Stimulated activated CD8-positive, alpha-beta memory T cell treated with anti-CD3 and anti-CD28 coated beads, Interleukin-7, amount 100 ng/mL, for 24 hours (primary cell): ENCODE results near the gene DOK1.

Source experiments
- DNase-seq: peaks from one replicate; pipeline ENCODE4 v3.0.0-alpha.2; 2020; ENCODE audit warnings: low read depth

The DOK1 gene

GRCh38 chr2:74525717-74526648, 28.5 kb upstream of the DOK1 start, which contains the start of gene DQX1:
Gene DQX1 (minus strand): TSS chr2:74526231. CDS start chr2:74525729, 502 bp downstream.
- DNase-seq, result no peak

DNA sequence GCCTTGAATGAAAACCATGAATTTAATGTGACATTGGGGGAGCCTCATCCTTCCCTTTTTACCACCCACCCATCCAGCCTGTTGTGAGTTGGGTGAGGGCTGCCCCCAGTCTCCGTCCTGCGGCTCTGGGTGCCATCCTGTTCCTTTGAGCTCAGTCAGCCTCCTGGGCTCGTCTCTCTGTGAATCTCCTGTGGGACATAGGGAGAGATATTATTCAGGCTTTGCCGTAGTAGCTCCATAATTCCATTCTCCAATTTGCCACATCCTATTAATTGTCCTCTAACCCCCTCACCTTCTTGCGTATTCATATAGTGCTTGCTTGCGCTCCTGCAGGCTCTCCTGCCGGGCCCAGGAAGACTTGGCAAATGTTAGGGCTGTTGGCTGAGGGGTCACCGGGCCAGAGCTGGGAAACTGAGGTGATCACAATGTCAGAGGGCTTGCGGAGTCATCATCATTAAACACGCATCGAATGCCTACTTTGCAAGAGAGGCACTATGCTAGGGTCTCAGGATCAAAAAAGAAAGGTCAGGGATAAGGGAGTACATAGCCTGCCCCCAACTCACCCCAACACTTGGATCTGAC, 27.8 kb upstream of the DOK1 start:
- no peak for DNase-seq

DNA sequence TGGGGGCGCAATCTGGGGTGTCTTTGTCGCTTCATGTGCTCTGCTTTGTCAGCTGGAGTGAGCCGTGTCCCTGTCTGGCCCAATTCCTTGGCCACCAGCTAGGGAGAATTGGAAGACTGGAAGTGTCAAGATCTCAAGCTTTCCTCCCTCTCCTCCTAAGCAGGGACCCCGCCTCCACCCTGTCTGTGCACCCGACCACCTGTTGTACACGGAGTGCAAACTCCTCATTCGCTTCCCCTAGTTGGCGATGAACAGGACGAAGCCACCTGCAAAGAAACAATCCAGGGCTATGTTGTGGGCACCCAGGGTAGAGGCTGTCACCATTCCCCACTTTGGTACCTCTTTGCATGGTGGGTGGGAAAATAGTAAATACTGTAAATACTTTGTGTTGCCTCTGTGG, 26.8 kb upstream of the DOK1 start:
- DNase-seq, result no peak

DNA sequence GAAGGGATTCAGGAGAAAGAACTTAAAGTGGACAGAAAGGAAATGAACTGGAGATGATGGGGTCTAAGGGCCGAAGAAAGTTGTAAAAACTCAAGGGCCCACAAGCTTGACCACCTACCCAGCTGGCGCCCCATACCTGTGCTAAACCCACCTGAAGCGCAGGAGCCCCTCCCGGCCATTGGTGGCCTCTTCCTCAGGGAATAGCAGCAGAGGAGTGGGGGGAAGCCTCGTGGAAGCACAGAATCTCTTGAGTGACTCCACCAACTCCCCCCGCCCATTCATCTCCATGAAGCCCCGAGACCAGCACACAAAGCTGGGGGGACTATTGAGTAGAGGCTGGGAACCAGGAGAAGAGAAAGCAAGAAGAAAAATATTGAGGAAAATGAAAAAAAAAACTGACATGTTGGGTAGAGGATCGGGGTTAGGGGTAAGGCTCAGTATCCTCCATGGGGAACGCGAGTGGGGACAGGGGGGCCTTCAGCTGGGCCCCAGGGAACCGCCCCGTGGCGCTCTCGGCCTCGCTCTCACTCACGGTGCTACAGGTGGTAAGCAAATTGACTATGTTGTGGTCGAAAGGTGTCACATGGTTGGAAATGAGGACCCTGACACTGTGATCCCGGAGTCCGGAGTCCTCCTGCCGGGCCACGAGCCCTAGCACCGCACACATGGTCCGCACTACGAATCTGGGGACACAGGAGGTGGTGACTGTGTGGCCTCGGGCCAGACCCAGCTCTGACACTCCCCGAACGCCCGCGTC, 25.7 kb upstream of the DOK1 start:
- DNase-seq, result no peak

GRCh38 chr2:74529357-74530238, 24.9 kb upstream of the DOK1 start, which contains the start of the genes AUP1 and HTRA2:
Gene AUP1 (minus strand): TSS chr2:74529706. CDS start chr2:74529629, 77 bp downstream.
Gene HTRA2 (plus strand): TSS chr2:74529933. CDS start chr2:74530007, 74 bp downstream.
- peak; percentile 81 for DNase-seq

GRCh38 chr2:74530239-74531187, 24.0 kb upstream of the DOK1 start:
- DNase-seq, result no peak

DNA sequence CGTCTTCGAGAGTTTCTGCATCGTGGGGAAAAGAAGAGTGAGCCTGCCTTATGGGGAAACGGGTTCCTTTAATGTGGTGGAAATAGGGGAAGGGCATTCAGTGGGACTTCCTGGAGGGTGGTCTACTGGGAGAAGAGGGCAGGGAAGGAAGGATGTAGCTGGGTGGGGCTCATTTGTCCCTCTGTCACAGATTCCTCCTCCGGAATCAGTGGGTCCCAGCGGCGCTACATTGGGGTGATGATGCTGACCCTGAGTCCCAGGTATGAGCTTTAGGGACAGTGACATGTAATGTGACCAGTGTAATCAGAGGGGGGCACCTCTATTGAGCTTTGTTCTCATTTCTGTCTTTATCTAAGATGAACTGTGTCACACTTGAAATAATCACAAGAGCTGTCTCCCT, 22.9 kb upstream of the DOK1 start:
- DNase-seq, result no peak

DNA sequence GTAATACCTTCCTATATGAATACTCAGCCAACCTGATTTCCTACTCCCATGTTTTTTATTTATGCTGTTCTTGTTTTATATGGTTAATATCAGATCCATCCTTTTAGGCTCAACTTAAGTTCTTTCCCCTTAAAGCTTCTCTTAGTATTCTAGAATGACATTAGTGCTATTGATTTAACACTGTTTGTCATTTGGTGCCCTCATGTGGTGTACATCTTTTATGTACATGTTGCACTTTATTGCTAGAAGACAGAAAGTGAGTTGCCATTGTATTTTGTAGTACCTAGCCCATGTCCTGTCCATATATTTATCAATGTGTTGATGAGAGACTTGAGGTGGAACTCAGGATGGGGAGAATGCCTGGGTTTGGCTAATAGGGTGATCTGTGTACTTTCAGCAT, 22.3 kb upstream of the DOK1 start:
- no peak for DNase-seq

DNA sequence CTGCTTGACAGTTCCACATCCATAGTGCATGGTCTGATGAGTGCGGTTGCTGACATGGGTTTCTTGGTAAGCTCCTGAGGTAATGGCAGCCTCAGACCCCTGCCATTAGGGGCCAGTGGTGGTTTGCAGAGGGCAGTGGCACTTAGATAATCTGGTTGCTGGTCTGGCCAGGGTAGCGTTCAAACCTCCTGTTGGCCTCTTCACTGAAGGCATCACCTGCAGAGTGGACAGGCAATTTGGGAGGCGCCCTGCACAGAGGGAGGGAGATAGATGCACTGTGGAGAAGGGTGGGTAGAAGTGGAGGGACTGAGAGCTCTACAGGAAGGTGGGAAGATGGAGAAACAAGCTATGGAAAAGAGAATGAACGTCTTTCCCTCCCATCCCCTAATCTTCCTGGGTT, 21.1 kb upstream of the DOK1 start:
- DNase-seq, result no peak

DNA sequence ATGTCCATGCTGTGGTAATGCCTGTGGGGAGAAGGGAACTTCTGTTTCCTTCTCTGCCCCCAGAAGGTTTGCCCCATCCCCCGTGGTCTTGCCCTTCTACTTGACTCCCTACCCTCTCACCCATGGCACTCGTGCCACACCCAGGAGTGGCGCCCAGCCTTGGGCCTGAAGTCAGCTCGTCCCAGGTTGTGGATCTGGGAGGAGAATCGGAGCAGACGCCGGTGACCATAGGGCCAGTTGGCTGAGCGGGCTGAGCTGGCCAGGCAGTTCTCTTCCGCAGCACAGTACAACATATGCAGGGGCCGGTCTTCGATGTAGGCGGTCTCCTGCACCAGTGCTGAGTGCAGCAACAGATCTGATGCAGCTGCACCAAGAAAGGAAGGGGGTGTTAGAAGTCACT, 20.1 kb upstream of the DOK1 start:
- DNase-seq, result no peak

DNA sequence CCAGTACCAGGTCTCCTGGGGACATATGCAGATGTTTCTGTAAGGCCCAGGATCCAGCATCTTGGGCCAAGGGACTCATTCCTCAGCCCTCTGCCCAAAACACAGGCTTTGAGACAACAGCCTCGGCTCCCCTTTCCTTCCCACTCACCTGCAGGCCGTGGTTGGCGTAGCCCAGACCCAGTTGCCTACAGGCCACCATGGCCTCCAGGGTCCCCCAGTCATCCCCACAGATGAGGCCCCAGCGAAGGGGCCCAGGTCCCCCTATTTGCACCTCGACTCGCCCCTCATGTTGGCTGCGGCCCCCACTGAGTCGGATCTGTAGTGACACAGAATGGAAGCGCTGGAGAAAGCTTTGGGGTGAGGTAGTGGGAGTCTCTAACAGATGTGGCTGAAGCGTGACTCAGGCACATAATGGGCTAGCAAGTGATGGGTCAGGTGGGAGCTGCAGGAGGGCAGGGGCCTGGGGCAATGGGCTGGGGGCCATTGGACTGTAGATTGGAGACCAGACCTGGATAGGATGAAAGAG, 19.0 kb upstream of the DOK1 start:
- DNase-seq, result no peak

DNA sequence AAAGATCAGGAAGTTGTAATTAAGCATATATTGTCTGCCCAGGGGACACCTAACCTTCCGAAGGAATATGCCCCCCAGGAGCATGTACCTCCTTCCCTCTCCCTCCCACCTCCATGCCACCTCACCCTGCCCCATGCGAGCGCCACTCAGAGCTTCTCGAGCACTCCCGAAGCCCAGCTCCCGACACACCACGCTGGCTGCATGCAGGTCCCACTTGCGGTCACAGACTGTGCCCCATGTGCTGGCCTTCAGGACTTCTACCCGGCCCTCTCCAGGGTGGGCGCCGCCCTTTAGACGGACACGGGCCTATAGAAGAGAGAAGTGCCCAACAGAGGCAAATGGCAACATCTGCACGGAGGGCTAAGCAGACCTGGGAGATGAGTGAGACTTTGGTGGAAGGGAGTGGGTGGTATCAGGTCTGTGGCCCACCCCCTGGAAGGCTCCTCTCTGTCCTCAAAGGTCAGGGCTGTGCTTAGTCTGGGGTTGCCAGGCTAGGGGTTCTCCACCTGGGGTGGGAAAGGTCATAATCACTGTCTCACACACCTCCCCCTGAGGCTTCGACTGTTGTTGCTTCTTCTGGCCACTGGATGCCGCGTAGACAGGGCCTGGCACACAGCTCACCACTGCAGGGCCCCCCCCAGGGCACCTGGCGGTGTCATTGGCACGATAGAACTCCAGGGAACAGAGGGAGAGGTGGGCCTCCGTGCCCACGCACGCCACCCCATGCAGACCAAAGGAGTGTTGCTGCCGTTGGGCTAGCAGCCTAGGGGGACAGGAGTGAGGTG, 18.2 kb upstream of the DOK1 start:
- DNase-seq, result no peak

DNA sequence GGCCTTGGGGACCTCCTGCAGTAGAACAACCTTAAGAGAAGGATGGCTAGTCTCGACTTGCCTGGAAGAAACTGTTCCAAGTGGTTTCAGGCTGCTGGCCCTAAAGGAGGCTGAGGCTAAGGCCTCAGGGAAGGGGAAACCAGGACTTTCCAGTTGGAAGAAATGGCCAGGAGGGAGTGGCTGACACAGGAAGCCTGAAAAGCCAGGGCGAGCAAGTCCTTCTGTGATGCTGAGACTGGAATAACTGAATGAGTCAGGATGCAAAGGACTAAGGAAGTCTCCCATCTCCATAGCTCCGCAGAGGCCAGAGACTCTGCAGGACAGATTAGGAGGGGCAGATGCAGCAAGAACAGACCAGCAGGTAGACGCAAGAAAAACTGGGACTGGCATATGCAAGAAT, 17.4 kb upstream of the DOK1 start:
- no peak for DNase-seq

- no peak for DNase-seq
Observed at GRCh38 chr2:74538881-74539339, 15.6 kb upstream of the DOK1 start.

- no peak for DNase-seq
Observed at GRCh38 chr2:74540291-74540690, 14.2 kb upstream of the DOK1 start.

- no peak for DNase-seq
Observed at GRCh38 chr2:74542978-74543377, 11.5 kb upstream of the DOK1 start.

DNA sequence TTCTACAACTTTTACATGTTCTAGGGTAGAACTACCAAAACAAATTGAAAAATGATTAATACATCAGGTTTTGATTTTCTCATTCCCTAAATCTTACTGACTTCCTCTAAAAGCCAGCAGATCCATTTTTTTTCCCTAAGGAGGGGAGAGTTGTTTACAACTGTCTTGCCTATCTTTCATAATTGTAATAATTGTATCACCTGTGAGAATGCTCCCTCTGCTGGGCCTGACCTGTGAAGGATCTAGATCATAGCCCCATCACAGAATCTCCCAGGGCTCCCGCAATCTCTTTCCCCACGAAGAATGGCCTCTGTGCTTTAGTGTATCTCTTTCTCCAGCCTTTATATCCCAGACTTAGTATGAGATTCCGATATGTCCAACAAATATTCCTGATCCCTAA, 9.9 kb upstream of the DOK1 start:
- DNase-seq, result no peak

DNA sequence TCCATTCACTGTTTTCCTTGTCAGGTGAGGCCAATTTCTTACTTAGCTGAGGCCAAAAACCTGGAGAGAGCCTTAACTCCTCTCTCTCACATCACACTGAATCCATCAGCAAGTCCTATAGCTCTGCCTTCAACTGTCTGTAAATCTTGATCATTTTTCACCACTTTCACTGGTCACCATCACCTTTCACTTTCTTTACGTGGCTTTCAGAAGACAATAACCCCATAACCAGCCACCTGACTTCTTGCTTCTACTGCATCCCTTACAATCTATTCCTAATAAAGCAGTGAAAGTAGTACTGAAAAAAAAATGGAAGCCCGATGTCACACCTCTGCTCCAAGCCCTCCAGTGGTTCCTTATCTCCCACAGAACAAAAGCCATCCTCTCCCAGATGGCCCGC, 8.5 kb upstream of the DOK1 start:
- DNase-seq, result no peak

DNA sequence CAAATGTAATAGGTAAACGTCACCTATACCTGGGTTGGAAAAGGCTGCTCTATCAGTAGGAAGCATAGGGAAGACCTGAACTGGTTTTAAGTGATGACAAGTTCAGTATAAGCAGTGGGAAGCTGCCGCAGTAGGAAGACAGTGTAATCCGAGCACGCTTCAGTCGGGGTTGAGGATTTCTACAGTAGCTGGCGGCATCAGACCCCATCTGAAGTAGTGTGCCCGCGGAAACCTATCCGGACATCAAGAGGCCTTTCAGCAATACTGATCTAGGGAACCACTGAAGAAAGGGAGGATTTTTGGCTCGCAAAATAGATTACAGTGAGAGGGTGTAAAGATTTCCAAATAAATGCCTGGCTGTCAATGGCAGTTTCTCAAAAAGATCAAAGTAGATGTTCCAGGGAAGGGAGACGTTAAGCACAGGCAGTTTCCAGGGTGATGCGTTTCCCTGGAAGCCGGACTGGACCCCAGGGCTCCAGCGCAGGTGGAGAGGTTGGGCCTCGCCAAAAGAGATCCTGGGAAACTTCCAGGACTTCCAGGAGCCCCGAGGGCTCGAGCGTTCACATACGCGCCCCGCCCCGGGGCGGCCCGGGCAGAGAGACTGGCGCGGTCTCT, 6.1 kb upstream of the DOK1 start:
- no peak for DNase-seq
